WTC11 (cell line): Measurements from ENCODE around the gene NPVF. TPM values are rescaled to one million over a fixed set of nuclear protein-coding genes. Genes with fewer than 3 reads are reported as not detected.

ENCODE experiments used
- ATAC-seq: fragments of 200-7000 bp; cut with Tn5 transposase; 2 replicates; pipeline ENCODE4 v1.10.0; 2021; ENCODE audit warnings: mild to moderate bottlenecking, moderate library complexity
- CTCF ChIA-PET: fragments of 300-600 bp; sonication (Branson Sonifier 250); formaldehyde crosslinking; loops from one replicate; lab custom pipeline; 2021; ENCODE audit warnings: antibody characterized with exemption; lab: Charles Lee
- POLR2A ChIA-PET: fragments of 350-600 bp; sonication (Branson Sonifier 250); formaldehyde crosslinking; loops from one replicate; lab custom pipeline; 2021; ENCODE audit warnings: antibody characterized with exemption; lab: Charles Lee
- DNase-seq: peaks from one replicate; pipeline ENCODE4 v3.0.0; 2021; ENCODE audit warnings: low spot score
- H3K27ac Mint-ChIP-seq: 2 replicates; pipeline ENCODE4 v1.8.0; 2021; ENCODE audit warnings: mixed read lengths
- H3K27me3 Mint-ChIP-seq: 2 replicates; pipeline ENCODE4 v1.8.0; 2021; ENCODE audit warnings: low read depth, mild to moderate bottlenecking, moderate library complexity, mixed read lengths
- H3K36me3 Mint-ChIP-seq: 2 replicates; pipeline ENCODE4 v1.8.0; 2021; ENCODE audit warnings: mixed read lengths
- H3K4me1 Mint-ChIP-seq: 2 replicates; pipeline ENCODE4 v1.8.0; 2022; ENCODE audit warnings: mixed read lengths
- H3K4me3 Mint-ChIP-seq: 2 replicates; pipeline ENCODE4 v1.8.0; 2021; ENCODE audit warnings: mild to moderate bottlenecking, moderate library complexity, mixed read lengths
- H3K9me3 Mint-ChIP-seq: 2 replicates; pipeline ENCODE4 v1.8.0; 2021; ENCODE audit warnings: mixed read lengths
- EMX1 ChIP-seq: fragments of 250-450 bp; sonication (Bioruptor Pico); IDR thresholded peaks from 2 replicates; pipeline ENCODE4 v1.8.0; 2021; ENCODE audit warnings: mild to moderate bottlenecking
- NFATC4 ChIP-seq: fragments of 250-450 bp; sonication (Bioruptor Pico); IDR thresholded peaks from 2 replicates; pipeline ENCODE4 v1.9.0; 2021; ENCODE audit warnings: mild to moderate bottlenecking
- NFYB ChIP-seq: sonication (generic); formaldehyde crosslinking; conservative IDR thresholded peaks from 2 replicates; pipeline ENCODE4 v1.8.0; 2022; ENCODE audit warnings: low read depth, missing genetic modification reagents
- NR1H2 ChIP-seq: sonication (generic); formaldehyde crosslinking; IDR thresholded peaks from 2 replicates; pipeline ENCODE4 v1.9.0; 2021; ENCODE audit warnings: mild to moderate bottlenecking, moderate library complexity, missing genetic modification reagents
- RELA ChIP-seq: sonication (generic); formaldehyde crosslinking; IDR thresholded peaks from 2 replicates; pipeline ENCODE4 v1.8.1; 2022; ENCODE audit warnings: missing genetic modification reagents, mild to moderate bottlenecking, borderline replicate concordance
- TEAD4 ChIP-seq: sonication (generic); formaldehyde crosslinking; IDR thresholded peaks from 2 replicates; pipeline ENCODE4 v1.8.0; 2022; ENCODE audit warnings: mild to moderate bottlenecking, missing genetic modification reagents
- ZNF671 ChIP-seq: fragments of 250-450 bp; sonication (Bioruptor Pico); IDR thresholded peaks from 2 replicates; pipeline ENCODE4 v1.8.0; 2021; ENCODE audit warnings: mild to moderate bottlenecking
- total RNA-seq: library from RNA; stranded (reverse); gene quantifications from 3 replicates; pipeline ENCODE4 v1.2.3, GENCODE V29; 2021
- TF ChIP-seq, protein P1 (sequence below): sonication (generic); formaldehyde crosslinking; IDR thresholded peaks from 2 replicates; pipeline ENCODE4 v1.8.0; 2023; ENCODE audit warnings: missing genetic modification reagents, mild to moderate bottlenecking, borderline replicate concordance
- TF ChIP-seq, protein P2 (sequence below): sonication (generic); formaldehyde crosslinking; IDR thresholded peaks from 2 replicates; pipeline ENCODE4 v1.8.1; 2023; ENCODE audit warnings: mild to moderate bottlenecking, missing genetic modification reagents
- TF ChIP-seq, protein P3 (sequence below): fragments of 250-450 bp; sonication (Bioruptor Pico); IDR thresholded peaks from 2 replicates; pipeline ENCODE4 v1.9.0; 2021; ENCODE audit warnings: mild to moderate bottlenecking
- TF ChIP-seq, protein P4 (sequence below): sonication (generic); formaldehyde crosslinking; IDR thresholded peaks from 2 replicates; pipeline ENCODE4 v1.8.0; 2023; ENCODE audit warnings: missing genetic modification reagents
- TF ChIP-seq, protein P5 (sequence below): fragments of 250-450 bp; sonication (Bioruptor Pico); conservative IDR thresholded peaks from 2 replicates; pipeline ENCODE4 v1.9.0; 2021; ENCODE audit warnings: mild to moderate bottlenecking
- TF ChIP-seq, protein P6 (sequence below): sonication (generic); formaldehyde crosslinking; IDR thresholded peaks from 2 replicates; pipeline ENCODE4 v1.8.1; 2023; ENCODE audit warnings: mild to moderate bottlenecking, missing genetic modification reagents
- TF ChIP-seq, protein P7 (sequence below): sonication (generic); formaldehyde crosslinking; IDR thresholded peaks from 2 replicates; pipeline ENCODE4 v1.8.0; 2022; ENCODE audit warnings: mild to moderate bottlenecking, missing genetic modification reagents
- TF ChIP-seq, protein P8 (sequence below): sonication (generic); formaldehyde crosslinking; IDR thresholded peaks from 2 replicates; pipeline ENCODE4 v1.8.1; 2023; ENCODE audit warnings: mild to moderate bottlenecking, missing genetic modification reagents, moderate library complexity

The NPVF gene
- total RNA-seq, 1 experiment from 2014 or later = not detected

DNA sequence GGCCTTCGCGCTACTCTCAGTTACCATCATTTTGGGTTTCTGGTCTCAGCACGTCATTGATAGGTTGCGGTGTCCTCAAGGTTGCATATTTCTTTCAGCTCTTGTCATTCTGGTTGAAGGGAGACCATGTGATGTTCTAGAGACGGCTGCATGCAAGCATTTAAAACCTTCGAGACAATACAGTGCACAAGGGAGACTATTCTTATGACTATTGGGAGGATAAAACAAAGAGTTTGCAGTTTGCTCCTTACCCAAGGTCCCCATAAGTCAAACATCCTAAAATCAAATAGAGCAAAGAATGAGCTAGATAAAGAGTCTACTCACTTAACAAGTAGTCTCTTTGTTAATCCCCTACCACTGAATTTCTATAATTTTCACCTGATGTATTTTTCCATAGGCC is 39.1 kb downstream of the NPVF start (continued):
- TF ChIP-seq, protein P1, sequence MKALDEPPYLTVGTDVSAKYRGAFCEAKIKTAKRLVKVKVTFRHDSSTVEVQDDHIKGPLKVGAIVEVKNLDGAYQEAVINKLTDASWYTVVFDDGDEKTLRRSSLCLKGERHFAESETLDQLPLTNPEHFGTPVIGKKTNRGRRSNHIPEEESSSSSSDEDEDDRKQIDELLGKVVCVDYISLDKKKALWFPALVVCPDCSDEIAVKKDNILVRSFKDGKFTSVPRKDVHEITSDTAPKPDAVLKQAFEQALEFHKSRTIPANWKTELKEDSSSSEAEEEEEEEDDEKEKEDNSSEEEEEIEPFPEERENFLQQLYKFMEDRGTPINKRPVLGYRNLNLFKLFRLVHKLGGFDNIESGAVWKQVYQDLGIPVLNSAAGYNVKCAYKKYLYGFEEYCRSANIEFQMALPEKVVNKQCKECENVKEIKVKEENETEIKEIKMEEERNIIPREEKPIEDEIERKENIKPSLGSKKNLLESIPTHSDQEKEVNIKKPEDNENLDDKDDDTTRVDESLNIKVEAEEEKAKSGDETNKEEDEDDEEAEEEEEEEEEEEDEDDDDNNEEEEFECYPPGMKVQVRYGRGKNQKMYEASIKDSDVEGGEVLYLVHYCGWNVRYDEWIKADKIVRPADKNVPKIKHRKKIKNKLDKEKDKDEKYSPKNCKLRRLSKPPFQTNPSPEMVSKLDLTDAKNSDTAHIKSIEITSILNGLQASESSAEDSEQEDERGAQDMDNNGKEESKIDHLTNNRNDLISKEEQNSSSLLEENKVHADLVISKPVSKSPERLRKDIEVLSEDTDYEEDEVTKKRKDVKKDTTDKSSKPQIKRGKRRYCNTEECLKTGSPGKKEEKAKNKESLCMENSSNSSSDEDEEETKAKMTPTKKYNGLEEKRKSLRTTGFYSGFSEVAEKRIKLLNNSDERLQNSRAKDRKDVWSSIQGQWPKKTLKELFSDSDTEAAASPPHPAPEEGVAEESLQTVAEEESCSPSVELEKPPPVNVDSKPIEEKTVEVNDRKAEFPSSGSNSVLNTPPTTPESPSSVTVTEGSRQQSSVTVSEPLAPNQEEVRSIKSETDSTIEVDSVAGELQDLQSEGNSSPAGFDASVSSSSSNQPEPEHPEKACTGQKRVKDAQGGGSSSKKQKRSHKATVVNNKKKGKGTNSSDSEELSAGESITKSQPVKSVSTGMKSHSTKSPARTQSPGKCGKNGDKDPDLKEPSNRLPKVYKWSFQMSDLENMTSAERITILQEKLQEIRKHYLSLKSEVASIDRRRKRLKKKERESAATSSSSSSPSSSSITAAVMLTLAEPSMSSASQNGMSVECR (CRISPR knock-in tag) = no peak
- TF ChIP-seq NFYB (CRISPR knock-in tag) (no peak), TEAD4 (CRISPR knock-in tag) (no peak), EMX1 (CRISPR knock-in tag) (no peak)
- TF ChIP-seq, protein P2, sequence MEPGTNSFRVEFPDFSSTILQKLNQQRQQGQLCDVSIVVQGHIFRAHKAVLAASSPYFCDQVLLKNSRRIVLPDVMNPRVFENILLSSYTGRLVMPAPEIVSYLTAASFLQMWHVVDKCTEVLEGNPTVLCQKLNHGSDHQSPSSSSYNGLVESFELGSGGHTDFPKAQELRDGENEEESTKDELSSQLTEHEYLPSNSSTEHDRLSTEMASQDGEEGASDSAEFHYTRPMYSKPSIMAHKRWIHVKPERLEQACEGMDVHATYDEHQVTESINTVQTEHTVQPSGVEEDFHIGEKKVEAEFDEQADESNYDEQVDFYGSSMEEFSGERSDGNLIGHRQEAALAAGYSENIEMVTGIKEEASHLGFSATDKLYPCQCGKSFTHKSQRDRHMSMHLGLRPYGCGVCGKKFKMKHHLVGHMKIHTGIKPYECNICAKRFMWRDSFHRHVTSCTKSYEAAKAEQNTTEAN = no peak

DNA sequence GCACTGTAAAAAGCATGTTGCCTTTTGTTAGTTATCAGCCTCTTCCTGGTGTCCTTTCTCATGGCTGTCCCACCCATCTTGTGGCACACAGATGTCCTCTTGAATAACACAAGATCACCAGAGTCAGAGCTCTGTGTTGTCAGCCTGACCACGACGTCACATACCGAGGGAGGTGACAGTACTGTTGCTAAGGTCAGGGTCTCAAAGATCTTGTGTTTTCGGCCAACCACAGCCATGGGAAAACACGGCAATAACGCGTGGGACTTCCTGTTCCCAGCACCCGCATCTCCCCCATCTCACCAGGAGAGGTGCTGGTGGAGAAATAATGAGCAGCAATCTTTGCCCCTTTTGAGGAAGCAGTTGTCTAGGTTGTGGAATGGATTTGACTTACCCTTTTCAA is 40.4 kb downstream of the NPVF start:
- Mint-ChIP-seq H3K27me3 (no peaks in the 10 kb centered on the region; the same call in 1 of the 2 replicates), H3K27ac (no peak overlapping the region), H3K4me1 (no peaks in the 10 kb centered on the region), H3K9me3 (peaks cover 14% of the 10 kb centered on the region), H3K4me3 (no peak overlapping the region), H3K36me3 (peaks cover 8% of the 10 kb centered on the region)
- TF ChIP-seq NR1H2 (no peak), NFATC4 (no peak), TEAD4 (CRISPR knock-in tag) (no peak), ZNF671 (no peak), RELA (no peak)
- TF ChIP-seq, protein P3, sequence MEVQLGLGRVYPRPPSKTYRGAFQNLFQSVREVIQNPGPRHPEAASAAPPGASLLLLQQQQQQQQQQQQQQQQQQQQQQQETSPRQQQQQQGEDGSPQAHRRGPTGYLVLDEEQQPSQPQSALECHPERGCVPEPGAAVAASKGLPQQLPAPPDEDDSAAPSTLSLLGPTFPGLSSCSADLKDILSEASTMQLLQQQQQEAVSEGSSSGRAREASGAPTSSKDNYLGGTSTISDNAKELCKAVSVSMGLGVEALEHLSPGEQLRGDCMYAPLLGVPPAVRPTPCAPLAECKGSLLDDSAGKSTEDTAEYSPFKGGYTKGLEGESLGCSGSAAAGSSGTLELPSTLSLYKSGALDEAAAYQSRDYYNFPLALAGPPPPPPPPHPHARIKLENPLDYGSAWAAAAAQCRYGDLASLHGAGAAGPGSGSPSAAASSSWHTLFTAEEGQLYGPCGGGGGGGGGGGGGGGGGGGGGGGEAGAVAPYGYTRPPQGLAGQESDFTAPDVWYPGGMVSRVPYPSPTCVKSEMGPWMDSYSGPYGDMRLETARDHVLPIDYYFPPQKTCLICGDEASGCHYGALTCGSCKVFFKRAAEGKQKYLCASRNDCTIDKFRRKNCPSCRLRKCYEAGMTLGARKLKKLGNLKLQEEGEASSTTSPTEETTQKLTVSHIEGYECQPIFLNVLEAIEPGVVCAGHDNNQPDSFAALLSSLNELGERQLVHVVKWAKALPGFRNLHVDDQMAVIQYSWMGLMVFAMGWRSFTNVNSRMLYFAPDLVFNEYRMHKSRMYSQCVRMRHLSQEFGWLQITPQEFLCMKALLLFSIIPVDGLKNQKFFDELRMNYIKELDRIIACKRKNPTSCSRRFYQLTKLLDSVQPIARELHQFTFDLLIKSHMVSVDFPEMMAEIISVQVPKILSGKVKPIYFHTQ (CRISPR knock-in tag) = no peak
- TF ChIP-seq, protein P4, sequence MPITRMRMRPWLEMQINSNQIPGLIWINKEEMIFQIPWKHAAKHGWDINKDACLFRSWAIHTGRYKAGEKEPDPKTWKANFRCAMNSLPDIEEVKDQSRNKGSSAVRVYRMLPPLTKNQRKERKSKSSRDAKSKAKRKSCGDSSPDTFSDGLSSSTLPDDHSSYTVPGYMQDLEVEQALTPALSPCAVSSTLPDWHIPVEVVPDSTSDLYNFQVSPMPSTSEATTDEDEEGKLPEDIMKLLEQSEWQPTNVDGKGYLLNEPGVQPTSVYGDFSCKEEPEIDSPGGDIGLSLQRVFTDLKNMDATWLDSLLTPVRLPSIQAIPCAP (CRISPR knock-in tag) = no peak
- TF ChIP-seq, protein P5, sequence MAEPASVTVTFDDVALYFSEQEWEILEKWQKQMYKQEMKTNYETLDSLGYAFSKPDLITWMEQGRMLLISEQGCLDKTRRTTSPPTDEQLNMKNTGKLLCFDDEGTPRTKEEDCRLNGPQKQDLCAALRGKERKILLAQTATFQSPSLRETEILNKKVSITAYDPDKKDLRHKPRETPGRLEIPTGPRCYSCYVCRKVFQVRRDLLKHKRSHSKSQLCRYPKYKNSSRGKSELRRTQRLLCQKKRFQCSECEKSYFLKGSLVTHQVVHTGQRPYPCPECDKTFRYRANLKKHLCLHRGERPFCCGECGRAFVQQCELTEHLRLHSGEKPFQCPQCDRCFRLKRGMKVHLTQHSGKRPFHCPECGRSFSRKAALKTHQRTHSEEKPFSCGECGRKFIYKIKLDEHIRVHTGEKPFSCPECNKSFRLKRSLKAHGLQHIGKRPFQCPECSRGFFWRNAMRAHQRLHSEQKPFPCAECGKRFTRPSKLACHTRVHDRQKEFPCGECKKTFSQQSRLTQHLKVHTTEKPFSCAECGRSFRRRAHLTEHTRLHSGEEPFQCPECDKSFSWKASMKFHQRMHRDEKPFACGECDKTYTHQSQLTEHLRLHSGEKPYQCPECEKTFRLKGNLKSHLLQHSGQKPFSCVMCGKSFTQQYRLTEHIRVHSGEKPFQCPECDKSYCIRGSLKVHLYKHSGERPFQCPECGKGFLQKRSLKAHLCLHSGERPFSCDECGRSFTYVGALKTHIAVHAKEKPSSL = no peak
- TF ChIP-seq, protein P6, sequence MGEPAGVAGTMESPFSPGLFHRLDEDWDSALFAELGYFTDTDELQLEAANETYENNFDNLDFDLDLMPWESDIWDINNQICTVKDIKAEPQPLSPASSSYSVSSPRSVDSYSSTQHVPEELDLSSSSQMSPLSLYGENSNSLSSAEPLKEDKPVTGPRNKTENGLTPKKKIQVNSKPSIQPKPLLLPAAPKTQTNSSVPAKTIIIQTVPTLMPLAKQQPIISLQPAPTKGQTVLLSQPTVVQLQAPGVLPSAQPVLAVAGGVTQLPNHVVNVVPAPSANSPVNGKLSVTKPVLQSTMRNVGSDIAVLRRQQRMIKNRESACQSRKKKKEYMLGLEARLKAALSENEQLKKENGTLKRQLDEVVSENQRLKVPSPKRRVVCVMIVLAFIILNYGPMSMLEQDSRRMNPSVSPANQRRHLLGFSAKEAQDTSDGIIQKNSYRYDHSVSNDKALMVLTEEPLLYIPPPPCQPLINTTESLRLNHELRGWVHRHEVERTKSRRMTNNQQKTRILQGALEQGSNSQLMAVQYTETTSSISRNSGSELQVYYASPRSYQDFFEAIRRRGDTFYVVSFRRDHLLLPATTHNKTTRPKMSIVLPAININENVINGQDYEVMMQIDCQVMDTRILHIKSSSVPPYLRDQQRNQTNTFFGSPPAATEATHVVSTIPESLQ (CRISPR knock-in tag) = no peak
- TF ChIP-seq, protein P7, sequence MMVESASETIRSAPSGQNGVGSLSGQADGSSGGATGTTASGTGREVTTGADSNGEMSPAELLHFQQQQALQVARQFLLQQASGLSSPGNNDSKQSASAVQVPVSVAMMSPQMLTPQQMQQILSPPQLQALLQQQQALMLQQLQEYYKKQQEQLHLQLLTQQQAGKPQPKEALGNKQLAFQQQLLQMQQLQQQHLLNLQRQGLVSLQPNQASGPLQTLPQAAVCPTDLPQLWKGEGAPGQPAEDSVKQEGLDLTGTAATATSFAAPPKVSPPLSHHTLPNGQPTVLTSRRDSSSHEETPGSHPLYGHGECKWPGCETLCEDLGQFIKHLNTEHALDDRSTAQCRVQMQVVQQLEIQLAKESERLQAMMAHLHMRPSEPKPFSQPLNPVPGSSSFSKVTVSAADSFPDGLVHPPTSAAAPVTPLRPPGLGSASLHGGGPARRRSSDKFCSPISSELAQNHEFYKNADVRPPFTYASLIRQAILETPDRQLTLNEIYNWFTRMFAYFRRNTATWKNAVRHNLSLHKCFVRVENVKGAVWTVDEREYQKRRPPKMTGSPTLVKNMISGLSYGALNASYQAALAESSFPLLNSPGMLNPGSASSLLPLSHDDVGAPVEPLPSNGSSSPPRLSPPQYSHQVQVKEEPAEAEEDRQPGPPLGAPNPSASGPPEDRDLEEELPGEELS (CRISPR knock-in tag) = no peak
- TF ChIP-seq, protein P8, sequence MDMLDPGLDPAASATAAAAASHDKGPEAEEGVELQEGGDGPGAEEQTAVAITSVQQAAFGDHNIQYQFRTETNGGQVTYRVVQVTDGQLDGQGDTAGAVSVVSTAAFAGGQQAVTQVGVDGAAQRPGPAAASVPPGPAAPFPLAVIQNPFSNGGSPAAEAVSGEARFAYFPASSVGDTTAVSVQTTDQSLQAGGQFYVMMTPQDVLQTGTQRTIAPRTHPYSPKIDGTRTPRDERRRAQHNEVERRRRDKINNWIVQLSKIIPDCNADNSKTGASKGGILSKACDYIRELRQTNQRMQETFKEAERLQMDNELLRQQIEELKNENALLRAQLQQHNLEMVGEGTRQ (CRISPR knock-in tag) = no peak
- no peak for DNase-seq
- ChIA-PET POLR2A (no interaction called here), CTCF (interaction anchor here (1.6 to 2.3 kb wide), 2 partner anchors 8 to 29 kb away, joined by 7 to 9 read pairs; a partner anchor contains a TSS)
- peak; percentile 53 for ATAC-seq
